BLaER1 treated with 17β-estradiol and CSF1 and Interleukin-3, amounts not matched to agents 10 nM and 100 nM (cell line): ENCODE results near the gene PRR18.
A peak's percentile ranks its signal among the peaks of the same experiment; 100 is the strongest.
"Not testable (repeated sequence)": the region's sequence is repeated elsewhere in the genome, so short reads cannot be mapped to it uniquely, and the experiment has no call there.

Source experiments
- H3K27ac ChIP-seq, 11 experiments: shearing (Covaris generic); formaldehyde crosslinking; 2 replicates each; pipeline ENCODE4 v1.8.1; 2022
- H3K27me3 ChIP-seq, 11 experiments: shearing (Covaris generic); formaldehyde crosslinking; 2 replicates each; pipeline ENCODE4 v1.8.1; 2022
- H3K36me3 ChIP-seq, 11 experiments: shearing (Covaris generic); formaldehyde crosslinking; 2 replicates each; pipeline ENCODE4 v1.8.1; 2022
- H3K4me1 ChIP-seq, 10 experiments: shearing (Covaris generic); formaldehyde crosslinking; 2 replicates each; pipeline ENCODE4 v1.8.1; 2022
- H3K4me2 ChIP-seq, 11 experiments: shearing (Covaris generic); formaldehyde crosslinking; 2 replicates each; pipeline ENCODE4 v1.8.1; 2022
- H3K4me3 ChIP-seq, 10 experiments: shearing (Covaris generic); formaldehyde crosslinking; 2 replicates each; pipeline ENCODE4 v1.8.1; 2022
- H3K9ac ChIP-seq, 11 experiments: shearing (Covaris generic); formaldehyde crosslinking; 2 replicates each; pipeline ENCODE4 v1.8.1; 2022
- H3K9me3 ChIP-seq, 11 experiments: shearing (Covaris generic); formaldehyde crosslinking; replicated peaks in 1 of 11; 2 replicates each; pipeline ENCODE4 v1.8.1; 2022
- H4K20me1 ChIP-seq, 11 experiments: shearing (Covaris generic); formaldehyde crosslinking; 2 replicates each; pipeline ENCODE4 v1.8.1; 2022
- Cebpa-rat ChIP-seq, 11 experiments: shearing (Covaris generic); IDR thresholded peaks; 2 replicates each; pipeline ENCODE4 v1.8.1; 2022

PRR18 gene

DNA sequence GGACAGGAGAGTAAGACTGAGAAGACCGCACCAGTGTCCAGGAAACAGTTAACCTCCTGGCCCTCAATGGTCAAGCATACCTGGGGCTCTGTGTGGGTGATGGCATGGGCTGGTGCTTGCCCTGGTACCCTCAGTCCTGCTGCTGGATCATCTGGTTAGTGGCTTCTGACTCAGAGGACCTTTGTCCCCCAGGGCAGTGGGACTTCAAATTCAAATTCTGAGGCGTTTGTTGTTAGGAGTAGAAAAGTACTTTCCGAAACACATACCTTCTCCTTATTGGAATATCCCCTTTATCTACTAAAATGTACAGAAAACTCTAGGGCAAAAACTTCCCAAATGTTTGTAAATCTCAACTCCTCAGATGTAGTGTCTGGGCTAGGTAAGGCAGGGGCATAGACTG, 38.3 kb upstream of the PRR18 start:
- Histone ChIP-seq H3K36me3 (no peaks in the 10 kb centered on the region; a peak in 1 of 22 replicates), H3K4me3 (no peak overlapping the region), H3K27me3 (no peaks in the 10 kb centered on the region), H3K4me1 (peaks cover 16 to 30% (median 19%) of the 10 kb centered on the region in 10 experiments), H4K20me1 (peaks cover 0 to under 1% (median 0%) of the 10 kb centered on the region in 11 experiments; a peak in 5 of 22 replicates), H3K4me2 (peak overlapping the region in 5 of 11 experiments; percentile 5 to 77 (median 39); a peak in 6 of 22 replicates), H3K9ac (no peak overlapping the region), H3K27ac (no peak overlapping the region), H3K9me3 (peaks cover 14 to 31% (median 23%) of the 10 kb centered on the region in 11 experiments)
- TF ChIP-seq Cebpa-rat (IDR thresholded peaks at IDR 0.05), result no peak

DNA sequence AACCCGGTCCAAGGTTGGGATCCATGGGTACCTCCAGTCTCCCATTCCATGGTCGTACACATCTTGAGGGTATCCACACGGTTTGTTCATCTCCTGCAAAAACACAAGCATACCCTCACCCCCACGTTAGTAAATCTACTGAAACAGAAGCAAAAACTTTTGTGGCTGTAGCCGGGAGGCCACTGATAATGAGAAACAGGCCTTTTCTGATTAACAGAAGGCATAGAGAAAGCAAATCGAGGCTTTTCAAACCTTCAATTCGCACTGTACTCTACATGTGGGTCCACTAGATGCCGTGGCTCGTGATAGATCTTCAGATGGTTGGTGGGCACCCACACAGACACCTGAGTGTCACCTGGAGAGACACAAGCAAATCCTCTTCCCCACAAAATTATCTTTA, 37.5 kb upstream of the PRR18 start:
- Histone ChIP-seq H3K4me1 (peaks cover 23 to 38% (median 26%) of the 10 kb centered on the region in 10 experiments), H3K9me3 (peaks cover 14 to 25% (median 18%) of the 10 kb centered on the region in 11 experiments)
- not testable (repeated sequence) for H3K4me3 ChIP-seq, H3K27me3 ChIP-seq, H3K9ac ChIP-seq, H4K20me1 ChIP-seq, H3K36me3 ChIP-seq, H3K4me2 ChIP-seq, H3K27ac ChIP-seq

DNA sequence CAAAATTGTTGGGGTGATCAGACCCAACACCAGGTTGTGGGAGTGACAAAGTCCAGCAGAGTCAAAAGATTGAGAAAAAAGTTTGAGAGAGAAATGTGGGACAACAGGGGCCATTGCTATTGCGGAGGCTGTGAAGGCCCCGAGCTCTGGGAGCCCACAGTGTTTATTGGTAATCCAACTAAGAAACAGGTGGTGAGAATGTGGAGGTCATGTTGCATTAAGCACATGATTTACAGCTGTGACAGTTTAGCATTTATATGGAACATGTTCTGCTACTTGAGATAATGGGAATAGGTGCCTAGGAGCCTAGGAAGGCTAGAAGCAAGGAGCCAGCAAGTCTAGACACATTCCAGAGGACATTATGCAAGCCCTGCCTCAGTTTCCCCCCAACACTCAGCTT, 36.7 kb upstream of the PRR18 start:
- not testable (repeated sequence) for H3K9ac ChIP-seq, H3K27ac ChIP-seq, H3K4me2 ChIP-seq, H3K27me3 ChIP-seq, H3K4me3 ChIP-seq
- H3K36me3 ChIP-seq, result peaks cover 0 to 12% (median 8%) of the 10 kb centered on the region in 11 experiments; a peak in 12 of 22 replicates
- peaks cover 31 to 45% (median 34%) of the 10 kb centered on the region in 10 experiments for H3K4me1 ChIP-seq
- peaks cover 7 to 19% (median 11%) of the 10 kb centered on the region in 11 experiments; a peak in 21 of 22 replicates for H3K9me3 ChIP-seq
- peaks cover 10 to 16% (median 14%) of the 10 kb centered on the region in 11 experiments; a peak in 16 of 22 replicates for H4K20me1 ChIP-seq

DNA sequence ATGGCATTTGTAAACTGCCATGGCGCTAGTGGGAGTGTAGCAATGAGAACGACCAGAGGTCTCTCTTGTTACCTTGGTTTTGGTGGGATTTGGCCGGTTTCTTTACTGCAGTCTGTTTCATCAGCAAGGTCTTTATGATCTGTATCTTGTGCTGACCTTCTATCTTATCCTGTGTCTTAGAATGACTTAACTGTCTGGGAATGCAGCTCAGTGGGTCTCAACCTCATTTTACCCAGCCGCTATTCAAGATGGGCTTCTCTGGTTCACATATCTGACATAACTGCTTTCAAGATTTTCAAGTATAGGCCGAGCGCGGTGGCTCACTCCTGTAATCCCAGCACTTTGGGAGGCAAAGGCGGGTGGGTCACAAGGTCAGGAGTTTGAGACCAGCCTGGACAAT, 36.0 kb upstream of the PRR18 start:
- peaks cover 38 to 52% (median 41%) of the 10 kb centered on the region in 10 experiments for H3K4me1 ChIP-seq
- TF ChIP-seq Cebpa-rat (IDR thresholded peaks at IDR 0.05), result no peak
- H3K27me3 ChIP-seq, result no peaks in the 10 kb centered on the region
- H3K4me3 ChIP-seq, result no peak overlapping the region; a peak in 1 of 20 replicates
- peaks cover 0 to 19% (median 14%) of the 10 kb centered on the region in 11 experiments; a peak in 15 of 22 replicates for H3K36me3 ChIP-seq
- peaks cover 17 to 23% (median 21%) of the 10 kb centered on the region in 11 experiments; a peak in 17 of 22 replicates for H4K20me1 ChIP-seq
- H3K9me3 ChIP-seq, result peaks cover 0 to 12% (median 4%) of the 10 kb centered on the region in 11 experiments; a peak in 18 of 22 replicates
- no peak overlapping the region for H3K9ac ChIP-seq
- H3K27ac ChIP-seq, result peak overlapping the region in 3 of 11 experiments; percentile 95 to 99 (median 97); a peak in 4 of 22 replicates
- peak overlapping the region; percentile 79 to 96 (median 89); a peak in 20 of 22 replicates for H3K4me2 ChIP-seq

DNA sequence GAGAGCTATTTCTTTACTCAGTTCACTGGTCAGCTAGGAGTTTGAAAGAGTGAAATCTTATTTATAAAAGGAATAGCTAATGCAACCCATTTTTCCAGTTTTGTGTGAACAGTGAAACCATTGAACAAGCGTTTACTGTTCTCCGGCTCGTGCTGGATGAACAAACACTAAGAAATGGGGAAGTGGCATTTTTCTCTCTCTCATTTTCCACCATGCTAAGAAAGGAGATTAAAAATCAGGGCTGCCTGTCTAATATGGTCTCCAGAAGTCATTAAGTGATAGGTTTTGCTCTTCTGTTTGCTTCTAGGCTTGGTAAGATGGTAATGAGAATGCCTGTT, 34.9 kb upstream of the PRR18 start:
- H3K27ac ChIP-seq, result peak overlapping the region; percentile 95 to 100 (median 97)

DNA sequence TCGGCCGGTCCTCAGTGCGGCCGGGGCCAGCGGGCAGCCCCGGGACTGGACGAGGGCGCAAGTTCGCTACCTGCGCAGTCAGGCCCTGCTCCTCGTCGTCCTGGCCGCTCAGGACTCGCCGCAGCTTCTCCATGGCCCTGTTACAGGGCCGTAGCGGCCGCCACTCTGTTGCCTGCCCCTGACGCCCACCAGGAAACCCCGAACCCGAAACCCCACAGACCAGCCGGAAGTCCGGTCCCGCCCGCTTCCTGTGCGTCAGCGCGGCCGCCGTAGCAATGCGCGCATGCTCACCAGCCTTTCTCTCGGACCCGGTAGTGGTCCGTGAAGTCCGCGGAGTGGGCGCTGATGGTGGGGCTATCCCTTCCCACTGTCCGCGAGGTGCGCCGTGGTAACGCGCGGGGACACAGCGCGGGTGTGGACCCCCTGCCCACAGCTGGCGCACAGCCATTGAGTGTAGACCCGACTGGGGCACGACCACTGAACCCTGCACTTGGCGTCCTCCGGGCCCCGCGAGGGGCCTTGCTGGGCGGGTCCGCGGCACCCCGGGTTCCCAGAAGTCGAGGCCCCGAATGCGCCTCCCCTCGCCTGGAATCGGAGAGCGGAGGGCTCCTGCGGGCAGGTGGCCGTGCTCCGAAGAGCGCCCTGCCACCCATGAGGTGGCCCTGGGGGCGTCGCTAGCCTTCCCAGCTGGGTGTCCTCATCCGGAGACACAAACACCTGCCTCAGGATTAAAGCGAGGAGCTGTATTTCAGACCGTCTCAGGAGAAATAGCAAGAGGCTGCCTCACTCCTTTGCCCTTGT, 34.4 kb upstream of the PRR18 start, which contains the start of gene SFT2D1:
TSS of gene SFT2D1 (minus strand) at position 197 of the 801 bp plus-strand sequence. CDS start at position 133, 64 bp downstream.
- H3K4me2 ChIP-seq, result peak within 1 kb of the TSS; percentile 79 to 96 (median 90)
- H3K27ac ChIP-seq, result peak within 1 kb of the TSS; percentile 95 to 100 (median 97)
- H3K4me3 ChIP-seq, result peak within 1 kb of the TSS; percentile 81 to 97 (median 90)
- H3K9ac ChIP-seq, result peak within 1 kb of the TSS; percentile 87 to 99 (median 96)
- peaks cover 33 to 40% (median 38%) of the 10 kb centered on the region in 11 experiments; a peak in 18 of 22 replicates for H4K20me1 ChIP-seq
- no peak for TF ChIP-seq Cebpa-rat (IDR thresholded peaks at IDR 0.05)
- H3K36me3 ChIP-seq, result peaks cover 5 to 36% (median 31%) of the 10 kb centered on the region in 11 experiments
- H3K4me1 ChIP-seq, result peaks cover 53 to 63% (median 57%) of the 10 kb centered on the region in 10 experiments
- H3K27me3 ChIP-seq, result no peaks in the 10 kb centered on the region
- H3K9me3 ChIP-seq, result no peaks in the 10 kb centered on the region

More for the DNA sequence above, 34.9 kb upstream of the PRR18 start:
- TF ChIP-seq Cebpa-rat (IDR thresholded peaks at IDR 0.05), result no peak
- Histone ChIP-seq H4K20me1 (peaks cover 28 to 34% (median 32%) of the 10 kb centered on the region in 11 experiments; a peak in 18 of 22 replicates), H3K4me1 (peaks cover 47 to 63% (median 51%) of the 10 kb centered on the region in 10 experiments), H3K9ac (peak overlapping the region; percentile 87 to 99 (median 96)), H3K36me3 (peaks cover 0 to 30% (median 25%) of the 10 kb centered on the region in 11 experiments; a peak in 20 of 22 replicates), H3K9me3 (0 out of 22 replicates have a peak, but pooled peaks cover 0 to under 1% (median 0%) of the 10 kb centered on the region in 11 experiments), H3K27me3 (no peaks in the 10 kb centered on the region), H3K4me2 (peak overlapping the region; percentile 79 to 96 (median 89)), H3K4me3 (peak overlapping the region; percentile 81 to 97 (median 90))

DNA sequence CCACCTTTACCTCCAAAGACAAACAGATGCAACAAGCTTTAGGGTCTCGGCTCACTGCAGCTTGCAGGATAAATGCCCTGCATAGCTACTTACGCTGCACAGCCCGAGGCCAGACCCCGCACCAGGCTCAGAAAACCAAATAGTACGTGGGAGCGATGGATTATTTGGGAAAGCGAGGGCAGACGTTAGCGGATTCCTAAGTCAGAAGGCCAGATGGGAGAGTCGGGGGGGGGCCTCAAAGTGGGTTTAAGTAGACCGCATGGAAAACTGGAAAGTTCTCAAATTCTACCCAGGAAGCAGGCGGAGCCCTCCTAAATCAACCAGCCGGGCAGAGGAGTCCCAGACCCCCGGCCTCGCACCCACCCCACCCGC, 33.8 kb upstream of the PRR18 start:
- no peaks in the 10 kb centered on the region for H3K27me3 ChIP-seq
- H4K20me1 ChIP-seq, result peaks cover 38 to 45% (median 44%) of the 10 kb centered on the region in 11 experiments; a peak in 18 of 22 replicates
- H3K27ac ChIP-seq, result peak overlapping the region; percentile 95 to 100 (median 97)

DNA sequence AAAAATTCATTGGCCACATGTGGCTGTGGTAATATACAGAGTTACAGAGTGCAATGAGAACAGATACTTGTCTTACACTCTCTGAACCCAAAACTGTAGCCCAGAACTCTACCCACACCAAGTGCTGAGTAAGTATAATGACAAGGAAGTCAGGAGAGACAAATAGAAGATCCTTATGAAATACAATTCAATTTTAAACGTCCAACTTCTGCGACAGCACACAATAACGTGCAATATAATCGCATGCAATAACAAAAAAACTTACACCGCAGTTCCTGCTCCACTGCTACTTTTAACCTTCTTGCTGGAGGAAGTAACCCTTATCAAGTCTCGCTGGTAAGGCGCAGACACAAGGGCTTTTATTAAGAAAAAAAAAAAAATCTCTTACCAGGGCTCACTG, 33.3 kb upstream of the PRR18 start:
- H3K9ac ChIP-seq, result peak overlapping the region; percentile 87 to 99 (median 96)
- peak overlapping the region; percentile 81 to 97 (median 90) for H3K4me3 ChIP-seq
- H3K36me3 ChIP-seq, result peaks cover 16 to 46% (median 42%) of the 10 kb centered on the region in 11 experiments
- peak overlapping the region; percentile 79 to 93 (median 90) for H3K4me2 ChIP-seq
- TF ChIP-seq Cebpa-rat (IDR thresholded peaks at IDR 0.05), result no peak
- H4K20me1 ChIP-seq, result peaks cover 43 to 50% (median 49%) of the 10 kb centered on the region in 11 experiments; a peak in 18 of 22 replicates
- H3K27me3 ChIP-seq, result no peaks in the 10 kb centered on the region
- peak overlapping the region; percentile 95 to 100 (median 97); a peak in 21 of 22 replicates for H3K27ac ChIP-seq
- H3K9me3 ChIP-seq, result no peaks in the 10 kb centered on the region
- H3K4me1 ChIP-seq, result peaks cover 46 to 71% (median 64%) of the 10 kb centered on the region in 10 experiments

More for the DNA sequence above, 33.8 kb upstream of the PRR18 start:
- peak overlapping the region; percentile 87 to 99 (median 96) for H3K9ac ChIP-seq
- H3K9me3 ChIP-seq, result no peaks in the 10 kb centered on the region
- peaks cover 11 to 42% (median 37%) of the 10 kb centered on the region in 11 experiments for H3K36me3 ChIP-seq
- H3K4me2 ChIP-seq, result peak overlapping the region; percentile 79 to 93 (median 90)
- peaks cover 51 to 66% (median 59%) of the 10 kb centered on the region in 10 experiments for H3K4me1 ChIP-seq
- TF ChIP-seq Cebpa-rat (IDR thresholded peaks at IDR 0.05), result no peak
- H3K4me3 ChIP-seq, result peak overlapping the region; percentile 81 to 97 (median 90)

DNA sequence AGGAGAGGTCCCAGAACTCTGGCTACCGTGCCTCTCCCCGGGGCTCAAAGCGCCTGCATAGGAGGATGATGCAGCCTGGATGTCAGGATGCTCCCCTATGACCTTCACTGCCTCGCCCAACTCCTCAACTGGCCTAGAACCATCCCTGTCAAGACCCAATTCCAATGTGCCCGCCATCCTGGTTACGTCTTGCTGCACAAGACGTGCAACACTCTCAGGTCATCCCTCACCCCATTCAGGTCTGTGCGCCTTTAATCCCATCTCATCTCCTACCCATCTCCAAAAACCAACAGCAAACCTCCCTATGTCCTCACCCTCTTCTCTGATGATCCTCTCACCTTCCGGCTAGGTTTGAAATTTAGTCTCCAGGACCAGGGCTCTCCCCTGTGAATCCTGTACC, 30.7 kb upstream of the PRR18 start:
- Histone ChIP-seq H3K4me1 (peaks cover 48 to 89% (median 78%) of the 10 kb centered on the region in 10 experiments), H3K4me2 (peak overlapping the region; percentile 79 to 93 (median 90); a peak in 21 of 22 replicates), H3K27ac (no peak overlapping the region), H3K4me3 (no peak overlapping the region), H3K36me3 (peaks cover 32 to 69% (median 62%) of the 10 kb centered on the region in 11 experiments), H3K9me3 (no peaks in the 10 kb centered on the region; a peak in 1 of 22 replicates), H3K9ac (no peak overlapping the region), H4K20me1 (peaks cover 44 to 77% (median 72%) of the 10 kb centered on the region in 11 experiments; a peak in 18 of 22 replicates), H3K27me3 (no peaks in the 10 kb centered on the region)
- no peak for TF ChIP-seq Cebpa-rat (IDR thresholded peaks at IDR 0.05)
